GM20000 (cell line): ENCODE data around the gene CLCN1.

Experiments
- DNase-seq: peaks from one replicate; pipeline ENCODE4 v3.0.0; 2012; ENCODE audit warnings: low spot score
- TF ChIP-seq, protein P1 (sequence below): IDR thresholded peaks from 2 replicates; pipeline ENCODE4 v1.5.1; 2012; ENCODE audit warnings: mild to moderate bottlenecking, control low read depth; ENCODE audit errors: extremely low read depth, missing control alignments

Gene CLCN1

DNA sequence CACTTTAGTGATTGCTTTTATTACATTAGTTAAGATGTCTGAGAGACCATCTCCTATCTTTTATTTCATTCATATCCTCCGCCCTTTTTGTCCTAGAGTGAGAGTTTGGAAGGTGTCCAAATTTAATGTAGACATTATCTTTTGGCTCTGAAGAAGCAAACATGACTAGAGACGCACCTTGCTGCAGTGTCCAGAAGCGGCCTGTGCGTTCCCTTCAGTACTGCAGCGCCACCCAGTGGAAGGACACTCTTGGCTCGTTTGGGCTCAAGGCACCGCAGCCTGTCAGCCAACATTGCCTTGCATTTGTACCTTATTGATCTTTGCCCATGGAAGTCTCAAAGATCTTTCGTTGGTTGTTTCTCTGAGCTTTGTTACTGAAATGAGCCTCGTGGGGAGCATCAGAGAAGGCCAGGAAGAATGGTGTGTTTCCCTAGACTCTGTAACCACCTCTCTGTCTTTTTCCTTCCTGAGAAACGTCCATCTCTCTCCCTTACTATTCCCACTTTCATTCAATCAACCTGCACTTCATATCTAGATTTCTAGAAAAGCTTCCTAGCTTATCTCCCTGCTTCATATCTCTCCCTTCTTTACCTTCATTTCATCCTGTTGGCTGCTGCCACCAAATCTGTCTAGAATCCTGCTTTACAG is 10.4 kb upstream of the CLCN1 start:
- TF ChIP-seq, protein P1, sequence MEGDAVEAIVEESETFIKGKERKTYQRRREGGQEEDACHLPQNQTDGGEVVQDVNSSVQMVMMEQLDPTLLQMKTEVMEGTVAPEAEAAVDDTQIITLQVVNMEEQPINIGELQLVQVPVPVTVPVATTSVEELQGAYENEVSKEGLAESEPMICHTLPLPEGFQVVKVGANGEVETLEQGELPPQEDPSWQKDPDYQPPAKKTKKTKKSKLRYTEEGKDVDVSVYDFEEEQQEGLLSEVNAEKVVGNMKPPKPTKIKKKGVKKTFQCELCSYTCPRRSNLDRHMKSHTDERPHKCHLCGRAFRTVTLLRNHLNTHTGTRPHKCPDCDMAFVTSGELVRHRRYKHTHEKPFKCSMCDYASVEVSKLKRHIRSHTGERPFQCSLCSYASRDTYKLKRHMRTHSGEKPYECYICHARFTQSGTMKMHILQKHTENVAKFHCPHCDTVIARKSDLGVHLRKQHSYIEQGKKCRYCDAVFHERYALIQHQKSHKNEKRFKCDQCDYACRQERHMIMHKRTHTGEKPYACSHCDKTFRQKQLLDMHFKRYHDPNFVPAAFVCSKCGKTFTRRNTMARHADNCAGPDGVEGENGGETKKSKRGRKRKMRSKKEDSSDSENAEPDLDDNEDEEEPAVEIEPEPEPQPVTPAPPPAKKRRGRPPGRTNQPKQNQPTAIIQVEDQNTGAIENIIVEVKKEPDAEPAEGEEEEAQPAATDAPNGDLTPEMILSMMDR = peak; percentile 43
- DNase-seq = no peak

DNA sequence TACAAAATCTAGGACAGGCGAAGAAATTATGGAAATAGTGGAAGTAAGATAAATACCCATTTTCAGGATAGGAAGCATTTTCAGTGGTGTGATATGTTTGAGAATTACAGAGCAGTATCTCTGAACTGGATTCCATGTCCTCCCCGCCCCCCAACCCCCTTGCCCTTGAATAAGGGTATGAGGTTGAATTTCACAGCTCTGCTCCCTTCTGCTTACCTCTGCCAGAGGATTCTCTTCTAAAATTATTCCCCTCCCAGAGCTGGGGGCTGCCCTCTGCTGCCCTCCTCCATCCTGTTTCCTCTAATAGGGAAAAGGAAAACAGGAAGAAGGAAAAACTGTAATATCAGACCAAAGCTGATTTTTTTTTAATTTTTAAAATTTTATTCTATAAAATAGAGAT is 7.3 kb upstream of the CLCN1 start:
- no peak for DNase-seq
- TF ChIP-seq, protein P1 = no peak

DNA sequence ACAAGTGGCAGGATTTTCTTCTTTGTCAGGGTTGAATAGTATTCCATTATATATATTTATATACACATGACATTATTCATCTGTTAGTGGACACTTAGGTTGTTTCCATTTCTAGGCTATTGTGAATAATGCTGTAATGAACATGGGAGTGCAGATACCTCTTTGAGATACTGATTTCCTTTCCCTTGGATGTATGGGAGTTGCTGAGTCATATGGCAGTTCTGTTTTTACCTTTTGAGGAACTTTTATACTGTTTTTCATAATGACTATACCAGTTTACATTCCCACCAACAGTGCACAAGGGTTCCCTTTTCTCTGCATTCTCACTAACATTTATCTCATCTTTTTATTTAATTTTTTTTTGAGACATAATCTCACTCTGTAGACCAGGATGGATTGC is 1.8 kb upstream of the CLCN1 start:
- TF ChIP-seq, protein P1 = no peak
- no peak for DNase-seq

DNA sequence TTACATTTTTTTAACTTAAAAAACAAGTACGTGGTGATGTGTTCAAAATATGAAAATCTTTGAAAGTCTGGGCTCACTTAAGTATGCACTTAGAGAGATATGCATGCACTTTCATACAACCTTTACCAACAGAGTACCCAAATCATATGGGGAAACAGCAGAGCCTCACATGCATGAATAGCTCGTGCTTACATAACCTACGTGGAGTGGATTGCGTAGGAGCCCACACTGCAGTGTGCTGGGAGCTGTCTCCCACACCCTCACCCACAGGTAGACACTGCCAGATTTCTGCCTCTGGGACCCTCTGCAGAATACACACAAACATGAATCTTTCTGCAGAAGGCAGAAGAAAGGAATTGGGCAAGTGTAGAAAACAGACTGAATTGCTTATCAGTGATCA is 581 bp downstream of the CLCN1 start:
- DNase-seq = no peak
- TF ChIP-seq, protein P1 = no peak

DNA sequence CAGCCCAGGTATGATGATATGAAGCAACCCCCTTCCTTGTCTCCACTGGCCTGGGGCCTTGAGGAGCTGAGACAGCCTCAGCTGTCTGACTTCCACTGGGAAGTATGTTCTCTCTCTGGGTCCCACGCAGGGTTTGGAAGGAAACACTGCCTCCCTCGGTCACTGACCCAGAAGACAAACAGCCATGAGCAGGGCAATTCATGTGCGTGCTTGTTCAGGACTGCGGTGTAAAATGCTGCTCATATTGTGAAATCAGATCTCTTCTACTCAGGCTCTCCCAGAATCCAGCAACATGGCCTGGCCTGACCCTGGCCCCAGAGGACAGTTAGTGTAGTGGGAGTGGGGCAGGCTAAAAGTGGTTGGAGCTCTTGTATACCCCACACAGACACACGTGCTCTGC is 2.8 kb downstream of the CLCN1 start:
- TF ChIP-seq, protein P1 = no peak
- no peak for DNase-seq

DNA sequence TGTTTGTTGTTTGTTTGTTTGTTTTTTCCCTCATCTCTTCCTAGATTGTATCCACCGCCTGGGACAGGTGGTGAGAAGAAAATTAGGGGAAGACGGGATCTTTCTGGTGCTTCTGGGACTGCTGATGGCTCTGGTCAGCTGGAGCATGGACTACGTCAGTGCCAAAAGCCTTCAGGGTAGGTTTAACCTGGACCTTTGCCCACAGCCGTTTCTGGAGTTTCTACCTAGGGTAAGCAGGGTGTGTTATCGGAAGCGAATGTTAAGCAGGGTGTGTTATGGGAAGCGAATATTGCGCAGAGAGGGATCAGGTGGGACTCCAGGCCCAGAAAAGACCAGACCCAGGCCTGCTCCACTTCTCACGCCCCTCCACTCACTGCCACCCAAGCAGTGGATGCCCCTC is 4.7 kb downstream of the CLCN1 start:
- DNase-seq = no peak
- TF ChIP-seq, protein P1 = no peak

DNA sequence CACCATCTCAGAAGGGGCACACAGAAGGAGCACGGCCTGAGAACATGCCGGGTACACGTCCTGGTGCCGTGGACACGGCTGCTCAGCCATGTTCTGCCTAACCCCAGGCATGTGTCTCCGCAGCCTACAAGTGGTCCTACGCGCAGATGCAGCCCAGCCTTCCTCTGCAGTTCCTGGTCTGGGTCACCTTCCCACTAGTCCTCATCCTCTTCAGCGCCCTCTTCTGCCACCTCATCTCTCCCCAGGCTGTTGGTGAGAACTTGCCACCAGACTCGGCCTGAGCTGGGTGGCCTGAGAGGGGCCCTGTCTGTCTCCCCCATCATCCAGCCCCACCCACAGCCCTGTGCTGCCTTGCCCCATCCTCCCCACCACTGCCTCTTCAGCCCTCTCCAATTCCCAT is 5.3 kb downstream of the CLCN1 start:
- no peak for DNase-seq
- TF ChIP-seq, protein P1 = no peak
